CD4-positive, alpha-beta T cell treated with Interleukin-17A for 1 hour (primary cell): ENCODE measurements around the gene LLGL2.
A peak's percentile ranks its signal among the peaks of the same experiment; 100 is the strongest.
"Not testable (repeated sequence)": the region's sequence is repeated elsewhere in the genome, so short reads cannot be mapped to it uniquely, and the experiment has no call there.

Experiments used
- DNase-seq: peaks from one replicate; pipeline ENCODE4 v3.0.0-alpha.2; 2020

Gene LLGL2

GRCh38 chr17:75572713-75573539 lies 47.4 kb downstream of the LLGL2 start:
- DNase-seq: no peak

GRCh38 chr17:75573540-75573957 lies 48.1 kb downstream of the LLGL2 start:
- DNase-seq: no peak

DNA sequence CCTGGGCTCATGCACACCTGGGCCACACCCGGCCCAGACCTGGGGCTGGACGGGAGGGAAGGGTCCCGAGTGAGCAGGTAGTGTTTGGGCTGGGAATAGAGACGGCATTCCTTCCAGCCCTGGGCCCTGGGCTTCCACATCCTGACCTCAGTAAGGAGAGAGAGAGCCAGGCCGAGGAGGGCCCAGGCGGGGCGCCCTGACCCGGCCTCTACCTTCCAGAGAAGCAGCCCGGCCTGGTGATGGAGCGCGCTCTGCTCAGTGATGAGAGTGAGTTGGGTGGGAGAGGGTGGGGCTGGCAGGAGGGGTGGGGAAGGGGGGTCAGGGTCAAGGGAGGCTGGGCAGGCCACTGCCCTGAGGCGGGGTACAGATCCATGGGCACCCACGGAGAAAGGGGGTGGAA lies 48.5 kb downstream of the LLGL2 start:
- DNase-seq: no peak

DNA sequence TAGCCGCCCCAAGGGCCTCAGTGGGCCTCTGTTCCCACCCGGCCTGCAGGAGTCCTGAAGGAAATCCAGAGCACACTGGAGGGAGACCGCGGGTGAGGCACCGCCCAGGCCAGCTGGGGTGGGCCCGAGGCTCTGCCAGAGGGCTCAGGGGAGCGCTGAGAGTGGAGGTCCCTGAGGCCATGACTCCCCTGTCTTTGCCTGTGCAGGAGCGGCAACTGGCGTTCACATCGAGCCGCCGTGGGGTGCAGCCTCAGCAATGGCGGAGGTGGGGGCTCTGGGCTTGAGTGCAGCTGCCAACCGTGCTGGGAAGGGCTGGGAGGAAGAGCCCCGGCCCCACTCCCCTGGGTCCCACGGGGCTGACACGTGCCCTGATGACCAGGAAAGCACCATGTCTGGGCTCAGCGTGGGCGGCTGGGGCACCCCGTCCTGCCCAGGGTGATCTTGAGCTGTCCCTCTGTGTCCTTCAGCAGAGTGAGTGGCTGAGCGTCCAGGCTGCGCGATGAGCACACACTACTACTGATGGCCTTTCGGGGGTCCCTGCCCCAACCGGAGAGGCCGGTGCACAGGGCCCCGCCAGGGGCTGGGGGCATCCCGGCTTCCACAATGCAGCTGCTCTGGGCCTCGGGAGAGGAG lies 49.0 kb downstream of the LLGL2 start:
- no peak for DNase-seq

GRCh38 chr17:75575197-75575596 lies 49.7 kb downstream of the LLGL2 start:
- no peak for DNase-seq

GRCh38 chr17:75575728-75576127 lies 50.2 kb downstream of the LLGL2 start:
- DNase-seq: no peak

DNA sequence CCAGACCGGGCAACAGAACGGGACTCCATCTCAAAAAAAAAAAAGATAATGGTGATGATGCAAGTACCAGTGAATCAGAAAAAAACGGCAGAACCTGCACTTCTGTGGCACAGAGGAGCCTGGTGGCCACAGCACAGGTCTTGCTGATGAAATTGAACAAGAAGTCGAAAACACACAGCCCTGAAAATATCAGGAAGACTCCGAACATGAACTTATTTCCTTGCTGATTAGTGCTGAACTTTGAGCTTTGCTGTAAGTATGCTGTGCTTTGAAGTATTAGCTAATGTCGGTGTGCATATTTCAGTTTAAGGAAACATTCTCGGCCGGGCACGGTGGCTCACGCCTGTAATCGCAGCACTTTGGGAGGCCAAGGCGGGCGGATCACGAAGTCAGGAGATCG lies 51.2 kb downstream of the LLGL2 start:
- no peak for DNase-seq

DNA sequence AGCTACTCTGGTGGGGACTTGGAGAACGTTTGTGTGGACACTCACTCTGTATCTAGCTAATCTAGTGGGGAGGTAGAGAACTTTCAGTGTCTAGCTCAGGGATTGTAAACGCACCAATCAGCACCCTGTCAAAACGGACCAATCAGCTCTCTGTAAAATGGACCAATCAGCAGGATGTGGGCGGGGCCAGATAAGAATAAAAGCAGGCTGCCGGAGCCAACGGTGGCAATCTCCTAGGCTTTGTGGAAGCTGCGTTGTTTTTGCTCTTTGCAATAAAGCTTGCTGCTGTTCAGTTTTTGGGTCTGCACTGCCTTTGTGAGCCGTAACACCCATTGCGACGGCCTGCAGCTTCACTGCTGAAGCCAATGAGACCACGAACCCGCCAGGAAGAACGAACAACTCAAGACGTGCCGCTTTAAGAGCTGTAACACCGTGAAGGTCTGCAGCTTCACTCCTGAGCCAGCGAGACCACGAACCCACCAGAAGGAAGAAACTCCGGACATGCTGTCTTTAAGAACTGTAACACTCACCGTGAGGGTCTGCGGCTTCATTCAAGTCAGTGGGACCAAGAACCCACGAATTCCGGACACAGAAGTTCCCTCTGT lies 55.7 kb downstream of the LLGL2 start:
- peak; percentile 70 for DNase-seq

GRCh38 chr17:75583197-75583596 lies 57.7 kb downstream of the LLGL2 start:
- not testable (repeated sequence) for DNase-seq

GRCh38 chr17:75584849-75585175 lies 59.3 kb downstream of the LLGL2 start:
- DNase-seq: no peak

- DNase-seq: peak; percentile 57
Observed at GRCh38 chr17:75587675-75588595, 62.4 kb downstream of the LLGL2 start, which contains the start of gene MYO15B. MYO15B (plus strand) TSS chr17:75587800; CDS start chr17:75588058, 258 bp downstream.

DNA sequence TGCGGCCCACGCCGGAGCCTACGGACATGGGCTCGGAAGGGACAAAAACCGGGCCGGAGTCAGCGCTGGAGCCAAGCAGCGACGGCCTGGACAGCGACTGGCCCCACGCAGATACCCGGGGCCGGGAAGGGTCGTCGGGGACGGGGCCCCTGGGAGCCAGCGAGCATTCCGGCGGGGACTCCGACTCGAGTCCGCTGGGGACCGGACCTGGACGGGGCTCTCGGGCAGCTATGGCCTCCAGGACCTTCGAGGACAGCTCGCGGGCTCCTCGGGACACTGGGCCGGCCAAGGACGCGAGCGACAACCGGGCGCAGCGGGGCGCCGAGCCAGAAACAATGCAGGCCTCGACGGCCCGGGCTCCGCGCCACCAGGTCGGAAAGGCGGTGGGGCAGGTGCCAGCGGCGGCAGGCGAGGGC lies 63.1 kb downstream of the LLGL2 start:
- no peak for DNase-seq

- peak; percentile 96 for DNase-seq
Observed at GRCh38 chr17:75589012-75589918, 63.8 kb downstream of the LLGL2 start.

GRCh38 chr17:75589919-75590303 lies 64.4 kb downstream of the LLGL2 start:
- DNase-seq: no peak

GRCh38 chr17:75590314-75590761 lies 64.8 kb downstream of the LLGL2 start:
- DNase-seq: no peak

- DNase-seq: no peak
Observed at GRCh38 chr17:75590849-75591721, 65.6 kb downstream of the LLGL2 start.

GRCh38 chr17:75591722-75592302 lies 66.3 kb downstream of the LLGL2 start:
- DNase-seq: no peak

DNA sequence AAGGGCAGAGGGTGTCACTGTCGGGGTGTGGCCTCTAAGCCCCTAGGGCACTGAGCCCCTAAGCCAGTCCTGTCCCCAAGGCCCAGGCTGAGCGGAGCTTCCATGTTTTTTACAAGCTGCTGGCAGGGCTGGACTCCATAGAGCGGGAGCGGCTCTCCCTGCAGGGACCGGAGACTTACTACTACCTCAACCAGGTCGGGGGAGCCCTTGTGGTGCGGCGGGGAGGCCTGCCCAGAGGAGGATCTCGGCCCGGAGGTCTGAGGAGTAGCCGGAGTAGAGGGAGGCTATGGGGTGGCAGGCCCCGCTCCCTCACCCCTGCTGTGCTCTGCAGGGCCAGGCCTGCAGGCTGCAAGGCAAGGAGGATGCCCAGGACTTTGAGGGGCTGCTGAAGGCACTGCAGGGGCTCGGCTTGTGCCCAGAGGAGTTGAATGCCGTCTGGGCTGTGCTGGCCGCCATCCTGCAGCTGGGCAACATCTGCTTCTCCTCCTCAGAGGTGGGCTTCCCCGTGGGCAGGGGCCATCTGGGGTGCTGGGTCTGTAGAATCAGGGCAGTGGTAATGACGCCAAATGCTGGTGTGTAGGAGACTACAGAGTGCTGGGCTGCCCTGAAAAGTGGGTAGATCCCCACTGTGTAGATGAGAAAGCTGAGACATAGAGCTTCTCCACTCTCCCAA lies 67.0 kb downstream of the LLGL2 start:
- DNase-seq: no peak

- DNase-seq: not testable (repeated sequence)
Observed at GRCh38 chr17:75593430-75593829, 67.9 kb downstream of the LLGL2 start.
